GF-D8 (cell line): ENCODE results near the gene EIF3B.
"Not testable (repeated sequence)": the region's sequence is repeated elsewhere in the genome, so short reads cannot be mapped to it uniquely, and the experiment has no call there.

Experiments used
- DNase-seq: peaks from one replicate; lab custom pipeline; 2025; lab: John Stamatoyannopoulos, UW

Gene EIF3B

GRCh38 chr7:2376351-2377154, 21.9 kb downstream of the EIF3B start:
- no peak for DNase-seq

- not testable (repeated sequence) for DNase-seq
These were observed 22.9 kb downstream of the EIF3B start for GRCh38 chr7:2377492-2377891.

- DNase-seq, result not testable (repeated sequence)
These were observed 23.5 kb downstream of the EIF3B start for GRCh38 chr7:2378125-2378524.

- DNase-seq, result no peak
These were observed 24.5 kb downstream of the EIF3B start for GRCh38 chr7:2379161-2379560.

GRCh38 chr7:2379821-2380450, 25.3 kb downstream of the EIF3B start:
- DNase-seq, result no peak

GRCh38 chr7:2380461-2380860, 25.8 kb downstream of the EIF3B start:
- DNase-seq, result no peak

- no peak for DNase-seq
These were observed 26.6 kb downstream of the EIF3B start for GRCh38 chr7:2381227-2381626.

GRCh38 chr7:2381881-2382509, 27.4 kb downstream of the EIF3B start:
- no peak for DNase-seq

GRCh38 chr7:2383543-2384274, 29.1 kb downstream of the EIF3B start:
- DNase-seq, result no peak

GRCh38 chr7:2384354-2385243, 30.0 kb downstream of the EIF3B start:
- DNase-seq, result no peak

GRCh38 chr7:2386122-2386521, 31.5 kb downstream of the EIF3B start:
- not testable (repeated sequence) for DNase-seq

- DNase-seq, result no peak
These were observed 32.5 kb downstream of the EIF3B start for GRCh38 chr7:2386964-2387669.

- no peak for DNase-seq
These were observed 33.4 kb downstream of the EIF3B start for GRCh38 chr7:2387897-2388636.

GRCh38 chr7:2388637-2388954, 34.0 kb downstream of the EIF3B start:
- no peak for DNase-seq

GRCh38 chr7:2390020-2390816, 35.6 kb downstream of the EIF3B start:
- DNase-seq, result not testable (repeated sequence)

- DNase-seq, result no peak
These were observed 39.1 kb downstream of the EIF3B start for GRCh38 chr7:2393706-2394105.

- DNase-seq, result no peak
These were observed 40.0 kb downstream of the EIF3B start for GRCh38 chr7:2394566-2395082.

- no peak for DNase-seq
These were observed 43.9 kb downstream of the EIF3B start for GRCh38 chr7:2398506-2398905.
